Stimulated activated naive CD8-positive, alpha-beta T cell treated with anti-CD3 and anti-CD28 coated beads, Interleukin-15, Interleukin-2, amounts not matched to agents 100 ng/mL and 50 ng/mL, for 24 hours (primary cell): ENCODE measurements around the gene CES5A.
"Not testable (repeated sequence)": the region's sequence is repeated elsewhere in the genome, so short reads cannot be mapped to it uniquely, and the experiment has no call there.

Experiments
- H3K27ac Mint-ChIP-seq: one replicate; pipeline ENCODE4 v1.8.0; 2021; ENCODE audit warnings: mild to moderate bottlenecking, mixed read lengths
- H3K27me3 Mint-ChIP-seq: one replicate; pipeline ENCODE4 v1.8.0; 2021; ENCODE audit warnings: mixed read lengths
- H3K36me3 Mint-ChIP-seq: one replicate; pipeline ENCODE4 v1.8.0; 2021; ENCODE audit warnings: low read depth, mixed read lengths
- H3K4me1 Mint-ChIP-seq: one replicate; pipeline ENCODE4 v1.8.0; 2021; ENCODE audit warnings: low read depth, mixed read lengths
- H3K4me3 Mint-ChIP-seq: one replicate; pipeline ENCODE4 v1.8.0; 2021; ENCODE audit warnings: mild to moderate bottlenecking, mixed read lengths
- H3K9me3 Mint-ChIP-seq: one replicate; pipeline ENCODE4 v1.8.0; 2021; ENCODE audit warnings: mixed read lengths

Gene CES5A

DNA sequence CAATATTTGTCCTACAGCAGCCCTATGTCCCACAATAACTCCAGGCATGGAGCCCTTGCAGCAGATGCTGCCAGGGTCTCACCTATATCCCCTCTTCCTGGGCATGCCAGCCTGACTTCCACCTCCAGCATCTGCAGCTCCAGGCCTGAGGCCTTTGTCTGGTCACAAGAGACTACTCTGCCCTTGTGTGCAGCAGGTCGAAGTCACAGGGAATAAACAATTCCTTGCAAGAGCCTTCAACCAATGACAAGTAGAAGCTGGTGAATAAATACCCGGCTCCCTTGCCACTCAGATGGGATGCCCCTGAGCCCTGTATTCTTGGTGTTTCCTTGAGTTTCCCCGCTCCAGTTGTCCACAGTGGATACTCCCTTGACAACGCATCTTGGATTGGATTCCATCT, 65.3 kb downstream of the CES5A start:
- Mint-ChIP-seq H3K36me3 (no peaks in the 10 kb centered on the region), H3K4me1 (no peaks in the 10 kb centered on the region), H3K27ac (no peak overlapping the region), H3K4me3 (no peak overlapping the region), H3K9me3 (no peaks in the 10 kb centered on the region), H3K27me3 (peaks cover 19% of the 10 kb centered on the region)

GRCh38 chr16:55809386-55809785, 65.8 kb downstream of the CES5A start:
- H3K4me1 Mint-ChIP-seq, result no peaks in the 10 kb centered on the region
- no peak overlapping the region for H3K27ac Mint-ChIP-seq
- no peak overlapping the region for H3K4me3 Mint-ChIP-seq
- H3K27me3 Mint-ChIP-seq, result peaks cover 15% of the 10 kb centered on the region
- H3K36me3 Mint-ChIP-seq, result no peaks in the 10 kb centered on the region
- H3K9me3 Mint-ChIP-seq, result no peaks in the 10 kb centered on the region

GRCh38 chr16:55808286-55808685, 66.9 kb downstream of the CES5A start:
- not testable (repeated sequence) for H3K36me3 Mint-ChIP-seq, H3K4me3 Mint-ChIP-seq, H3K27ac Mint-ChIP-seq, H3K4me1 Mint-ChIP-seq, H3K9me3 Mint-ChIP-seq
- H3K27me3 Mint-ChIP-seq, result peaks cover 15% of the 10 kb centered on the region

DNA sequence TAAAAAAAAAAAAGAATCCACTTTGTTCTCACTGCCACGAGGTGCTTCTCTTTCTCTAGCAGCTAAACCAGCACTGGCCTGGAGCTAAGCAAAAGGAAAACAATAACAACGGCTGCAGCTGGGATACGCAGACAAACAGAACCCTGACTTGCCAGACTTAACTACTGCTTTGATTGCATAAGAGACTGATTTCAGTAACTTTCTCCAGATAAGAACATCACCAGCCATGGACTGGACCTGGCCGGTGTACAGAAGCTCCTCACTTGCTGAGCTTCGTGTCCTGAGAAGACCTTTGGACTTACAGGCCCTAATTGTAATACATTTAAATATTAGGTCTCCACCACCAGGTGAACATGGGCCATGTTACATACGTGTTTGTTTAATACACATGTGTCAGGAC, 70.1 kb downstream of the CES5A start:
- not testable (repeated sequence) for H3K4me1 Mint-ChIP-seq, H3K4me3 Mint-ChIP-seq, H3K27me3 Mint-ChIP-seq, H3K36me3 Mint-ChIP-seq, H3K27ac Mint-ChIP-seq, H3K9me3 Mint-ChIP-seq

DNA sequence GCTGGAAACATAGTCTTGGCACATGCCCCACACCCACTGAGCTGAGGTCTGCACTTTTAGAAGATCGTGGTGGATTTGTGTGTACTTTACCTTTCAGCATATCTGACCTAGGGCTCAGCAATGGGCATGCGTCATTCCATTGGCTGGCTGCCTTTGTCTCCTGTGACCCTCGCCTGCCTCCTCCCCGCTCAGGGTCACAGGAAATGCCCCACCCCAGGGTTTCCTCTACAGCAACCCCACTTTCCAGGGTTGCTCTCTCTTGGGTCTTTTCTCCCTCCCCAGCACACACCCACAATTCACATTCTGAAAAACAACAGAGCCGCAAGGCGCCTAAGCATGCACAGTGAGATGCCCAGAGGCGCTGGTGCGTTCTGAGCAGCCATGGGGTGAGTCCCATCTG, 71.5 kb downstream of the CES5A start:
- H3K9me3 Mint-ChIP-seq, H3K4me3 Mint-ChIP-seq, H3K4me1 Mint-ChIP-seq, H3K36me3 Mint-ChIP-seq, H3K27ac Mint-ChIP-seq, H3K27me3 Mint-ChIP-seq: not testable (repeated sequence)
